Islet precursor cell (in vitro differentiated cells): Measurements from ENCODE around the gene TEAD1.

Experiments
- DNase-seq: peaks from one replicate; pipeline ENCODE4 v3.0.0-alpha.2; 2018

The TEAD1 gene

DNA sequence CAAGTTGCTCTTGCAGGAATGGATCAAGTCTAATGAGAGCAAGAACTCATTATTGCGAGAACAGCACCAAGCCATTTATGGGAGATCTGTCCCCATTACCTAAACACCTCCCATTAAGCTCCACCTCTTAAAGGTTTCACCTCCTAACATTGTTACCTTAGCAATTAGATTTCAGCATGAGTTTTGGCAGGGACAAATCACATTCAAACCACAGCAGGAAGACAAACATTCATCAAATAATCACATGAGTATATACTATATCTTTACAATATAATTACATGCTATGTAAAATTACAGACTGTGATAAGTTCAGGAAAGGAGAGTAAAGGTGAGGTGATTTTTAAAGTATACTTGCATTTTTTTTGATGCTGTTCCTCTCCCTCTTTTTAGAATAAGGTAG is 6.6 kb upstream of the TEAD1 start:
- no peak for DNase-seq

GRCh38 chr11:12668166-12668565 is 6.1 kb upstream of the TEAD1 start:
- no peak for DNase-seq

- DNase-seq = no peak
These were observed 4.3 kb upstream of the TEAD1 start for GRCh38 chr11:12669930-12670329.

GRCh38 chr11:12671370-12671769 is 2.9 kb upstream of the TEAD1 start:
- DNase-seq = no peak

- no peak for DNase-seq
These were observed 659 bp upstream of the TEAD1 start for GRCh38 chr11:12673601-12673923.

DNA sequence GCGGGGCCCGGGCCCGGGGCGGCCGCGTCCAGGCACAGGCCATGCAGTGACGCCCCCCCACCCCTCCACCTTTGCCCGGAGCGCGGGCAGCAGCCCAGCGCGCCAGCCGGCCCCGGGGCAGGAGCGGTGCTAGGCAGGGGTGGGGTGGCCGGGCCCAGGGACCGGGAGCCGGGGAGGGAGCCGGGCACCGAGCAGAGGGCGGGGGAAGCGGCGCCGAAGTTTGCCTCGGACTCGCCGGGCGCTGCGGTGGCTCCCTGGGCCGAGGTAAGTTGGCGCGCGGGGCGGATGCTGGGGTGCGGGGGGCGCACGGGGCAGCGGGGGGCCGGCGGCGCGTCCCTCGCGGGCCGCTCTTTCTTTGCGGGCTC is 332 bp downstream of the TEAD1 start:
- no peak for DNase-seq

DNA sequence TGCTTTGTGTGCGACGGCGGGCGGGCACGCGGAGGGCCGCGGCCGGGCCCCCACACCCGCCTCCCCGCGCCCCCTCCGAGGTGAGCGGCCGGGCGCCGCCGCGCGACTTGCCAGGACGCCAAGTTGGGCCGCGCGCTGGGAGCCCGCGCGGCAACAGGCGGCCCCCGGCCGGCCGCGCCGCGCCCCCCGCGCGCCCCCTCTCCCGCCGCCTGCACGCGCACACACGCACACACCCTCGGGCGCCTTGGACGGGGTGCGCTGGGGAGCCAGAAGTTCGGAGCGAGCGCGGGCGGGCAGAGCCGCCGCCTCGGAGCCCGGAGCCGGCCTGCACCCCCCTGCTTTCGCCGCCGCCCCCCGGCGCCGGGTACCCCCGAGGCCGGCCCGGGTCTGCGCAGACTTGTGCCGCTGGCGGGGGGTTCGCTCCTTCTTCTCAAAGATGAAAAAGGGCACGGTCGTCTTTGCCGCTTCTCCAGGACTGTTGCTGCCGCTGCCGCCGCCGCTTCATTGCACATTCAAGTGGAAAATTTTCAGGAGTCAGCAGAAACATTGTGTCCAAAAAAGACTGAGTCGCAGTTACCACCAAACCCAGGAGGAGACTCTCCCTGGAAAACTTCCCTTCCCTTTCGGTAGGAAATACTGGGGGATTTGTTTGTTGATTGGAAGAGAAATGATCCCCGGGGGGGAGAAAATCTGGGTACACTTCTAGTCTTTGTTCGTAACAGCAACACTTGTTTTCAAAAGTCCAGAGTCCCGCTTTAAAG is 895 bp downstream of the TEAD1 start:
- DNase-seq = no peak

DNA sequence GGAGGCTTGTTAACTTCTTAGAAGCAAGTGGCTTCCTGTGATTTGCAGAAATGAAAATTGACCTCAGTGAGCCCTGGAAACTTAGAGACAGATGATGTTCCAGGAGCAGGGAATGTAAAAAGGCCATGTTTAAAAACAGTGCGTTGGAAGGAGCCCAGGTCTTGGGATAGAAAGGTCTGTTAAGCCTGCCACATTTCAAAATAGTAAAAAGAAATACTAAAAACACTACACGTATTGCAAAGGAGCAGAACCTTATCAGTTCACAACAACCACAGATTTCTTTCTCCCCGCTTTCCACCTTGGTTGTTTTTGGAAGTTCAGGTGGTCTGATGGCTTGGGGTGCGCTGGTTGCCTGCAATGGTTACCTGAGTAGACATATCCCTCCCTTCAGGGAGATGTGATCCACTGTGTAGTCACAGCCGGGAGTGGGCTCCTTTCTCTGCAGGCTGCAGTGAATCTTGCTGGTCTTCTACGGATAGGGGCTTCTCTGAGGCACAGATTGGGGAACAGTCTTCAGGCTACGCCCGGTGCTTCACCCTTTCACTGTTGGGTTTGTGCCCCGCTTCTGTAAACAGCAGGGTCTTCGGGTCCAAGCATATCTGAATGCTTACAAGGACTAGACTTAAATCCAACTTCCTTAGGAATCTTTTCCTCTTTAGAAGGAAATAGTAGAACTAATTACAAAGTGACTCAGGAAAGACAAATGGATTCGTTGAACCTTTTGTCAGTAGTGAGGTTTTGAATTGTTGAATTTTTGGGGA is 1.9 kb downstream of the TEAD1 start:
- DNase-seq = peak; percentile 69

DNA sequence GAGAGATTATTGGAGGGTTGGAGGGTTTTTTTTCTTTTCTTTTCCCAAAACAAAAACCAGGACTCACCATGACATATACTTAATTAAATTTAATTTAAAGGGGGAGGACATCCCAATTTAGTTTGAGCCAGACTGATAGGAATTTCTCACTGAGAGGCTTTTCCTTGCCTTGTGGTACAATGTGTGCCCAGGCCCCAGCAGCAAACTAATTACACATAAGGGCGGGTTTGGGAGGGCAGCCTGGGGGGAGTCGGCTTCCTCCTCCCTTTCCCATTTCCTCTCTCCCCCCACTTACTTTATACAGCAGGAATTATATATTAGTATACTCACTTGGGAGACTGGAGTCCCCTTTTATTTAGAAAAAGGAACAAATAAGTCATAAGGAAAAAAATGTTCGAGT is 2.9 kb downstream of the TEAD1 start:
- no peak for DNase-seq

- no peak for DNase-seq
These were observed 3.9 kb downstream of the TEAD1 start for GRCh38 chr11:12678092-12678491.

GRCh38 chr11:12678991-12679390 is 4.8 kb downstream of the TEAD1 start:
- DNase-seq = no peak

- DNase-seq = no peak
These were observed 5.2 kb downstream of the TEAD1 start for GRCh38 chr11:12679471-12679870.

DNA sequence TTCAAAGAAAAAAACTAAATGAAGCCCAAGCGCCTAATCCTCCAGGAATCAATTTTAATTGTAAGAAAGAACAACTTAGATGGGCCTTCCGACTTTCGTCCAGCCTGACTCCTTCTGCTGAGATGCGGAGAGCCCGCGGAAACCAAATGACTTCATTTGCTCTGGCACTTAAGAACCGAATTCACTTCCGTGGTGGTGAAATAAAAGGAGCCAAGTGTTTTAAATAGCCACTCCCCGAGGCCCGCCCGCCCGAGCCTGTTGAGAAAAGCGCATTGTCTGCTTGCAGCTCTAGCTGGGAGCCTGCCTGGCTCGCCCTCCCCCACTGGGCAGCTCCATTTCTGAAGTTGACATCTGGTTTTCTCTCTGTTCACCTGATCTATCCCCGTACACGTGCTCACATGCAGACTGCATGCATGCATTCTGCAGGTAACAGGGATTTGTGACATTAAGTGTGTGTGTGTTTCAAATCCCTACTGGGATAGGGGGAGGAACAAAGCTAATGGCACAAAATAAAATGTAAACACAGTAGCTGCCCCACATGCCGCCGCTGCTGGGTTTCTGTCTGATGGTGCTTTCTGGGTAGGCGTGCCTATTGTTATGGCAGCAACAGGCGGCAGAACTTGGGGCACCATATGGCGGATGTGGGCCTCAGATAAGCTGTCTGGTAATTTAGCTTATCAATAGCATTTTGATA is 6.2 kb downstream of the TEAD1 start:
- peak; percentile 97 for DNase-seq

DNA sequence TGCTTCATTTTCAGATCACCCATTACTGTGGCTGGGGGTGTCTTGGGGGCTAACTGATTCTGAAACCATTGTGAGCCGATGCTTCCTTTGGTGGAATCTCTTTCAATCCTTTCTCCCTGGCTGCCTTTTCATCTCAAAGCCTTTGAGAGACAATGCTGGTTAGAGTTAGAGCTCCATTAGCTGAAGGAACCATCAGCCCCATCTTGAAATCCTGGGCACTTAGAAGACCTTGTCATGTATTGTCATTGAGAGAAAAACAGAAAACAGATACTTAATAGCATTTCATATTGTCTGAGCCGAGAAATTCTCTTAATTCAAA is 6.7 kb downstream of the TEAD1 start:
- no peak for DNase-seq

DNA sequence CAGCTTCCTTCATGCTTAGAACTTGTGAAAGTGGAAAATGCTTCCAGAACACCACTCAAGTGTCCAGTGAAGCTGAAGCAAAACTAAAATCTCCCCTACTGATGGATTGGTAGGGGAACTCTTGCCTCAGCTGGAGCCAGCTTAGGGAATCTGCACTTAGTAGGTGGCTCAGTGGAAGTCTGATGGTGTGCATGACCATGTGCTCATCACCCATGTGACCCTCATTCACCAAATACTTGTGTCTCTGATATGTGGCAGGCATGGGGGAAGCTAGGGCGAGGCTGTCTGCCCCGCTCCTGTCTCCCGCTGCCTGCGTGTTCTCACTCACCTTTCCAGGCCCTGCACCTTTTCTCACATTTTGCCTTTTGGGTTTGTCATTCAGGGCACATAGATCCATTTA is 7.2 kb downstream of the TEAD1 start:
- no peak for DNase-seq

GRCh38 chr11:12682288-12682687 is 8.1 kb downstream of the TEAD1 start:
- DNase-seq = no peak

DNA sequence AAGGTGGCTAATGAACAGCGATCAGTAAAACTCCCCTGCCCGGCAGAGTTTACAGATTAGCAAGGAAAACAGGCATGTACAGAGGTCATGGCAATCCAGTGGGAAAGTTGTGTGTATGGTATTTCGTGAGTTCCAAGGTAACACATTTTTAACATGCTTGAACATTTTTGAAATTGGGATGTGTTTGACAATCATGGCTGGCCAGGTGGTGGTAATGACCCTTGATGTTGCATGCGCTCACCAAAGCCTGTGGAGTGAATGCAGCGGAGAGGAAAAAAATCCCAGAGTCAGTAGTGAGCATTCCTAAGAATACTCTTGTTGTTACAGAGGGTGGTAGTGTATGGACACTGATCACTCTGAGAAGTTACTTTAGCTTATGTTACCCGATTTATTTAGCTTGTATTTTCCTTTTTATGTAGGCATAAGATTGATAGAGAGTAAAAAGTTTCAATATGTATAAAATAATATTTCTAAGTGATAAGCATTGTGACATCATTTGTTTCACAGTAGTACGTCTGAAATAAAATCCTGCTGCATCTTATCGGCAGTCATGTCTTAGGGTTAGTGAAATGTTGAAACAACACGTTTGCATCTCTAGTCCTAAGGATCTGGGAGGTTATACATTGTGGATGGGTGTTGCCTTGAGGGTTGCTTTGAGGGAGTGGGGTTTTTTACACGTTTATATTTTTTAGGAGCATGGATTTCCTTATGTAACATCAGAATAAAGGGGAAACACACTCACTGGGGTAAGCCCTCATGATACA is 8.7 kb downstream of the TEAD1 start:
- no peak for DNase-seq

- no peak for DNase-seq
These were observed 9.7 kb downstream of the TEAD1 start for GRCh38 chr11:12683874-12684273.

DNA sequence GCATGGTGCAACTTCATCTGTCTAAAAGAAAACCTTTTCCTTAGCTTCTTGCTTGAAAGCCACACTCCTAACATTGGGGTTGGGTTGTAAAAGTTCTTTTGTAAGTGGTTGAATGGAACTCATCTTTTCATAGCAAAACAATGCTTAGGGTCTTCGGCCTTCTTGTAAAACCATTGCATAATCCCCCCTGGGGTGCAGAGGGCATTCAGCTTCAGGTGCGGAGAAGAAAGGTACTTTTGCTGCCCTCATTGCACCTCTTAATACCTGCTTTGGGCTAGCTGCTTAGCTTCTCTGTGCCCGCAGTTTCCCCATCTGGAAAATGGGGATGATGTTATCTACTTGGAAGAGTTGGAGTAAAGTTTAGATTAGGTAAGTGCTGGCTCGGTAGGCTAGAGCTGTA is 10.1 kb downstream of the TEAD1 start:
- DNase-seq = no peak

- DNase-seq = no peak
These were observed 10.6 kb downstream of the TEAD1 start for GRCh38 chr11:12684816-12685215.

DNA sequence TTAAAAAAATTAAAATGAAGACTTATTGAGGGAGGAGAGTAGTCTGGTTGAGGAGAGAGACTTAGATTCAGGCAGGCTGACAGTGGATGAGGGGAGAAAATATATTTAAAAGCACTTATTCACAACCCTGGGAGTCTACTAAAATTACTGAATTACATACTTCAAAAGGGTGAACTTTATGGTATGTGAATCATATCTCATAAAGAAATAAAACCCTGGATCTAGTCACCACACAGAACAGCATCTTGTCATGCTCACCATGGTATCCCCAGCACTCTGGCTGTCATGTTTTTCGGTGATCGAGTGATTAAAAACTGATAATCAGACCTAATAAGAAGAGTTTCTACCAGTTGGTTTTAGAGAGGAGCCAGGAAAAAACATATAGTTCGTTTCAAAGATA is 11.0 kb downstream of the TEAD1 start:
- no peak for DNase-seq

GRCh38 chr11:12686246-12687060 is 12.2 kb downstream of the TEAD1 start:
- no peak for DNase-seq

DNA sequence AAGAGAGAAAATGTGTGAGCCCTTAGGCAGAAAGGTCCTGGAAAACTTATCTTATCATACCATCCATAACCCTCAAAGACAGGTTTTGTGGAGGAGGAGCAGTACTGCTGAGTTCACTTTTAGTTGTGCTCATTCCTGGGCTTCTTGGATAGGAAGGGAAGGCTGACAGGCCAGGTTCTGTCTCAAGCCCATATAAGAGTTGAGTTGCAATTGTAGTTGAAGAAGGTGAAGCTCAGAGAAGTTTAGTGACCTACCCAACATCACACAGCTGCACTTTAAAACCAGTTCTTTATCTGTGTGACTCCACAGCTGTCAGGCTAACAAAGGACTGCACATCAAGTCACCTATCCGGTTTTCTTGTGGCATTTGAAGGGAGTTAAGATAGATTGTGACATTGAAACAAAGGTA is 13.0 kb downstream of the TEAD1 start:
- DNase-seq = no peak
